Measurements from ENCODE around the gene UAP1L1.

Gene UAP1L1

DNA sequence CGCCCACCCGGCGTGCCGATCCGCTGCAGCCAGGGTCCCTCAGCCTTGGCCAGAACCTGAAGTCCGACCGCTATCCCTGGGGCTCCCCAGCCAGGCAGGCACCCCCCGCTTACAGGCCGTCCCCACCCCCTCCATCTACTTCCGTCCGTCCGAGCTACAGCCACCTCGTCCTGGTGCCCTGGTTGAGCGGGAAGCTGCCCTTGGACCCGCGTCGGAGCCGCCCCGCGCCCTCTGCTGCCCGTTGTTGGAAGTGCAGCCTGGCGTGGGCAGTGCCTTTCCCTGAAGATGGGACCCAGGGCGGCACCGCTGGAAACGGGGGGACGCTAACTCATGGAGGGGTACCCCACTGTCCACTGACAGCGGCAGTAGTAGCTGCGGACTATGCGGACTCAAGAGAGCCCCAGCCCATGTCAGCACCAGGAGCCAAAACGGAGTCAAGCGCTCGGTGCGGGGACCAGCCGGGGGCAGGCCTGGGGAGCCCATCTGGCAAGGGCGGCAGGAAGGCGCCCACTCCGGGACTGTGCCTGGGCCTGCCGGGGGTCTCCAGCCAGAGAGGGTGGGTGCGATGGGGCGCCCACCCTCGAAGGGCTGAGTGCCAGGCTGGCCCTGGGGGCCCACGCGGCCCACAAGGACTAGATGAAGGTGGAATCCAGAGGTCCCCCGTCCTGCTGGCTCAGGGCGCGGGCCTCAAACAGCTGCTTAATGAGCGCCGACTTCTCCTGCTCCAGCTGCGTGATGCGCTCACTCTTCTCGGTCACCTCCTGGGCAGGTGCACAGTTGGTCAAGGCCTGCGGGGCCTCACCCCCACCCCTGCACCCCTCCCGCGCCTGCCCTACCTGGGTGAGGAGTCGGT is 13.1 kb upstream of the UAP1L1 start:
- in situ Hi-C loops (cut with MboI; ENCODE audit: low sequenced_read_pairs, unreplicated experiment): no loop called here
- peak; percentile 74 for DNase-seq (ENCODE audit: low spot score)
- TF ChIP-seq CTCF (IDR thresholded peaks at IDR 0.05; ENCODE audit: borderline replicate concordance, control extremely low read depth, extremely low read depth, insufficient read depth, missing control alignments): peak; percentile 95

DNA sequence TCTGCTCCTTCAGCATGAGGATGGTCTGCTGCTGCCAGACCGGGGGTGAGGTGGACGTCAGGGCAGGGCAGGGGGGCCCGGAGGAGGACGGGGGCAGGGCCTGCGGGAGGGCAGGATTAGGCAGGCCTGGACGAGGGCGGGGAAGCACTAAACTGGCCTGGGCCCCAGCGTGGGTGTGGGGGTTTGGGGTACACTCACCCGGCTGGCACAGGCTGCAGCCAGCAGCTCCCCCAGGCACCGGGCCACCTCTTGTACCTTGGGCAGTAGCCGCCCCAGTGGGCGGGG is 12.5 kb upstream of the UAP1L1 start:
- in situ Hi-C loops (cut with MboI; ENCODE audit: low sequenced_read_pairs, unreplicated experiment): no loop called here
- TF ChIP-seq CTCF (IDR thresholded peaks at IDR 0.05; ENCODE audit: borderline replicate concordance, control extremely low read depth, extremely low read depth, insufficient read depth, missing control alignments): no peak
- DNase-seq (ENCODE audit: low spot score): no peak

DNA sequence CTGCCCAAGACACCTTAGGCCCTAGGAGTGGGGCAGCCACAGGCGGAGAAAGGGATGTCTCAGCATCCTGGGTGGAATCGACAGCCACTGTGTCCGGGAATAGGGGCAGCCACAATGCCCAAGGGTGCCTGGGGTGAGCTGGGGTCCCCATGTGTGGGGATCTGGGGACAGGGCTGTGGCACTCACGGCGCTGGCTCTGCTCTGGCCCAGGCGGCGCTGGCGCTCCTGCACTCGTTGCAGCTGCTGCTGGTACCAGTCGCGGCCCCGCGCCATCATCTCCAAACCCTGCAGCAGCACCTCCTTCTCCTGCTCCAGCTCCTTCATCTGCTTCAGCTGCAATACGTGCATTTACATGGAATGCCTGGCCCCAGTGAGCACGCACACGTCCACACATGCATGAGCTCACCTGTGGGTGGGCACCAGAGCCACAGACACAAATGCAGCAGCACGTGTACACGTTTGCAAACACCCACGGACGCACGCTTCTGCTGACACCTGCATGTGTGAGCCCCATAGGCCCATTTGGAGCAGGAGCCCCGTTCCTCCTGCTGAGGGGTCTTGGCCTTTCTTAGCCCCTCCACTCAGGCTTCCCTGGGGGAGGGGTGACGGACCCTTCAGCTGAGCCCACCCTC is 11.9 kb upstream of the UAP1L1 start:
- in situ Hi-C loops (cut with MboI; ENCODE audit: low sequenced_read_pairs, unreplicated experiment): no loop called here

DNA sequence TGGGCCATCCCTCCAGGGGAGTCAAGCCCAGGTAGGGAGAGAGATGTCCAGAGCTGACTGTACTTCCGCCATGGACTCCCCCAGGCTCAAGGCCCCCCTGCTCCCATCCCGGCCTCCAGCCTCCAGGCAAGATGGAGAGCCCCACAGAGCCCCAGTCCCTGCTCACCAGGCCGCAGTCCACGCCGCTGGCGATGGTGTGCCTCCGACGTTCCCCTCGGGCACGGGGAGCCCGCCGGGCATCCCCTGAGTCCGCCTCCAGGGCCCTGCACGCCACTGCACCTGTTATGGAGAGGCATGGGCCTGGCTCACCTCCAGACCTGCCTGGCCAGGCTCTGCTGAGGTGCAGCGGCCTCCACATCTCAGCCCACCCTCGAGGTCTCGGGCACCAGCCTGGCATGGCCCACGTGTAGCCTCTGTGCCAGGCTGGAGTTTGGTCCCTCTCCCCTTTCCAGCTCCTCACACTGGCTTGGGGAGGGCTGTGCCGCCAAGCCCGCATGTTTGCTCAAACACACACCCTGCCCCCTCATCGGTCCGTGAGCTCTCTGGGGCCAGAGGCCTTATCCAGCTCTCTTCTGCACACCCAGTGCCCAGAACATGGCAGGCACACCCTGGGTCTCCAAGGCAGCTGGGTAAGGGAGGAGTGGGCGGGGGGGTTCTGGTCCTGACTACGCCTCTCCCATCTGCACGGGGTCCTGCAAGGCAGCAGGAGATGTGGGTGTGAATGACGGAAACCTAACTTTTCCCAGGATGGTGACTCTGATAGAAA is 11.0 kb upstream of the UAP1L1 start:
- no peak for DNase-seq (ENCODE audit: low spot score)
- TF ChIP-seq CTCF (IDR thresholded peaks at IDR 0.05; ENCODE audit: borderline replicate concordance, control extremely low read depth, extremely low read depth, insufficient read depth, missing control alignments): no peak
- in situ Hi-C loops (cut with MboI; ENCODE audit: low sequenced_read_pairs, unreplicated experiment): no loop called here

More for the DNA sequence above, 11.9 kb upstream of the UAP1L1 start:
- no peak for DNase-seq (ENCODE audit: low spot score)
- TF ChIP-seq CTCF (IDR thresholded peaks at IDR 0.05; ENCODE audit: borderline replicate concordance, control extremely low read depth, extremely low read depth, insufficient read depth, missing control alignments): no peak

GRCh38 chr9:137067860-137068538 is 9.3 kb upstream of the UAP1L1 start:
- DNase-seq (ENCODE audit: low spot score): peak; percentile 90
- TF ChIP-seq CTCF (IDR thresholded peaks at IDR 0.05; ENCODE audit: borderline replicate concordance, control extremely low read depth, extremely low read depth, insufficient read depth, missing control alignments): peak; percentile 76
- in situ Hi-C loops (cut with MboI; ENCODE audit: low sequenced_read_pairs, unreplicated experiment): no loop called here
